Keratinocyte (primary cell): ENCODE results near the gene SPACA9. TPM values are rescaled to one million over a fixed set of nuclear protein-coding genes. Genes with fewer than 3 reads are reported as not detected.

Experiments used
- DNase-seq: peaks from one replicate; pipeline ENCODE4 v3.0.0-alpha.2; 2011; ENCODE audit warnings: low read depth, missing footprints, low spot score
- FAIRE-seq: peaks from 2 replicates; lab custom pipeline; 2011; peaks lifted over from hg19 to GRCh38; lab: Jason Lieb, UNC
- H2AFZ ChIP-seq: 2 replicates; pipeline ENCODE4 v1.6.0; 2012; ENCODE audit warnings: low read length, control low read depth, inconsistent platforms; ENCODE audit not compliant: control insufficient read depth
- H3K27ac ChIP-seq: 2 replicates; pipeline ENCODE4 v1.5.1; 2011; ENCODE audit warnings: low read length; ENCODE audit not compliant: control insufficient read depth, insufficient read depth
- H3K27me3 ChIP-seq: 3 replicates; pipeline ENCODE4 v1.6.0; 2011; ENCODE audit warnings: low read length; ENCODE audit not compliant: control insufficient read depth, insufficient read depth; ENCODE audit errors: extremely low read depth
- H3K36me3 ChIP-seq, 2 experiments: 2 replicates in 1 of 2; 3 replicates in 1 of 2; pipeline ENCODE4 v1.5.1; 2011; ENCODE audit warnings: low read length in 2 of 2, mild to moderate bottlenecking in 1 of 2; ENCODE audit not compliant: control insufficient read depth in 2 of 2, insufficient read depth in 2 of 2; ENCODE audit errors: extremely low read depth in 1 of 2
- H3K4me1 ChIP-seq: 3 replicates; pipeline ENCODE4 v1.5.1; 2011; ENCODE audit warnings: low read length; ENCODE audit not compliant: control insufficient read depth, insufficient read depth; ENCODE audit errors: extremely low read depth
- H3K4me2 ChIP-seq: 3 replicates; pipeline ENCODE4 v1.6.0; 2011; ENCODE audit warnings: low read depth, low read length; ENCODE audit not compliant: control insufficient read depth, insufficient read depth; ENCODE audit errors: extremely low read depth
- H3K4me3 ChIP-seq, 3 experiments: fragments of 200-600 bp in 1 of 3; sonication (generic) in 1 of 3; 2 replicates in 2 of 3; 3 replicates in 1 of 3; pipeline ENCODE4 v1.5.1; 2011 to 2016; ENCODE audit warnings: low read length in 3 of 3, mild to moderate bottlenecking in 3 of 3, control low read depth in 2 of 3, inconsistent platforms in 1 of 3, low read depth in 1 of 3, mixed read lengths in 1 of 3, mixed run types in 1 of 3, moderate library complexity in 1 of 3; ENCODE audit not compliant: control insufficient read depth in 2 of 3, insufficient read depth in 2 of 3; ENCODE audit errors: extremely low read depth in 1 of 3
- H3K79me2 ChIP-seq: 2 replicates; pipeline ENCODE4 v1.6.0; 2012; ENCODE audit warnings: low read length; ENCODE audit not compliant: control insufficient read depth, insufficient read depth
- H3K9ac ChIP-seq: 3 replicates; pipeline ENCODE4 v1.6.0; 2011; ENCODE audit warnings: low read length; ENCODE audit not compliant: control insufficient read depth, insufficient read depth; ENCODE audit errors: extremely low read depth
- H3K9me1 ChIP-seq: 3 replicates; pipeline ENCODE4 v1.6.0; 2011; ENCODE audit warnings: low read length; ENCODE audit not compliant: control insufficient read depth, insufficient read depth; ENCODE audit errors: extremely low read depth
- H3K9me3 ChIP-seq: 2 replicates; pipeline ENCODE4 v1.5.1; 2012; ENCODE audit warnings: low read depth, low read length; ENCODE audit not compliant: control insufficient read depth
- H4K20me1 ChIP-seq: 3 replicates; pipeline ENCODE4 v1.6.0; 2011; ENCODE audit warnings: low read length; ENCODE audit not compliant: control insufficient read depth, insufficient read depth; ENCODE audit errors: extremely low read depth
- CTCF ChIP-seq, 3 experiments: IDR thresholded peaks in 1 of 3; conservative IDR thresholded peaks in 1 of 3; optimal IDR thresholded peaks in 1 of 3; 2 replicates in 2 of 3; 3 replicates in 1 of 3; pipeline versions ENCODE3 to v1.5.1; 2011; ENCODE audit warnings: low read length in 3 of 3, mild to moderate bottlenecking in 3 of 3, moderate library complexity in 2 of 3, control low read depth in 1 of 3, inconsistent platforms in 1 of 3; ENCODE audit not compliant: insufficient read depth in 2 of 3; ENCODE audit errors: extremely low read depth in 1 of 3
- EZH2 ChIP-seq: IDR thresholded peaks from one replicate; pipeline ENCODE4 v1.6.1; 2012; ENCODE audit warnings: inconsistent platforms, mild to moderate bottlenecking, low read length, moderate library complexity
- dilution Hi-C: fragments of 300-500 bp; cut with MboI; formaldehyde crosslinking; loops from one replicate; pipeline ENCODE4 v1.7.0; 2020; ENCODE audit warnings: low sequenced_read_pairs; ENCODE audit not compliant: extremely low pct_ligation_motif_present
- polyA plus RNA-seq, 5 experiments: library from polyadenylated mRNA; depleted of rRNA in 3 of 5; stranded (reverse) in 3 of 5; stranded (forward) in 1 of 5; unstranded in 1 of 5; fragments of >200 nt; gene quantifications; 1 replicate in 1 of 5; 2 replicates in 3 of 5; 3 replicates in 1 of 5; pipeline versions ENCODE4 v1.2.1 to v1.2.3, GENCODE V29; 2011 to 2012; ENCODE audit warnings: missing spikeins in 2 of 5, low read depth in 1 of 5, low replicate concordance in 1 of 5

SPACA9 gene
- polyA plus RNA-seq, 1 donor (not counting 4 experiments of a cell fraction or from before 2014, with no cell fraction given): 3.6 TPM

GRCh38 chr9:132866898-132867297, 11.8 kb upstream of the SPACA9 start:
- Histone ChIP-seq H3K4me1 (no peaks in the 10 kb centered on the region), H3K79me2 (no peaks in the 10 kb centered on the region), H2AFZ (no peak overlapping the region), H3K9me1 (no peaks in the 10 kb centered on the region), H3K27ac (no peak overlapping the region), H3K36me3 (no peaks in the 10 kb centered on the region), H3K9ac (no peak overlapping the region), H3K9me3 (no peaks in the 10 kb centered on the region), H4K20me1 (no peaks in the 10 kb centered on the region), H3K4me2 (no peak overlapping the region), H3K4me3 (no peak overlapping the region), H3K27me3 (no peaks in the 10 kb centered on the region)
- dilution Hi-C loops: no loop called here
- TF ChIP-seq CTCF (optimal IDR thresholded peaks at IDR 0.05 in 1 of 3, IDR thresholded peaks at IDR 0.05 in 1 of 3, conservative IDR thresholded peaks at IDR 0.05 in 1 of 3; ENCODE audit: extremely low read depth in 1 of 3, insufficient read depth in 2 of 3, low read length in 3 of 3): no peak
- no peak for TF ChIP-seq EZH2
- no peak for FAIRE-seq
- no peak for DNase-seq

DNA sequence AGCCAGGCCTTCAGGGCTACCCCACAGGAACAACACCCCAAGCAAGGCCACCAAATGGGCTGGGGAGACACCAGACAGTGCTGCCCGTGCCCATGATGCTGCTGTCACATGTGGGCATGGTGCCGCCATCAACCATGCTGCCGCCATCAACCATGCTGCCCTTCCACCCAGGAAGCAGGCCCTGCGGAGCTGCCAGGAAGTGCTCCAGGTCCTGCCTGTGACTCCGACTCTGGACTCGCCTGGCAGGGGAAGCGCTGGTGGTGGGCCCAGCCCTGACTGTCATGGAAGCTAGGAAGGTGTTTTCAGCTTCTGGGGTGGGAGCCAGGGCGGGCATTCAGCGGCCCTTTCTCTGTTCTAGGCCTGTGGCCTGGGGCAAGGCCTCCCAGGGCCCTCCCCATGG, 9.4 kb upstream of the SPACA9 start:
- Histone ChIP-seq H3K27ac (no peak overlapping the region), H3K27me3 (no peaks in the 10 kb centered on the region), H4K20me1 (no peaks in the 10 kb centered on the region), H3K4me2 (no peak overlapping the region), H3K4me1 (no peaks in the 10 kb centered on the region), H3K9me3 (no peaks in the 10 kb centered on the region), H3K36me3 (no peaks in the 10 kb centered on the region), H3K79me2 (no peaks in the 10 kb centered on the region), H2AFZ (no peak overlapping the region), H3K4me3 (no peak overlapping the region), H3K9ac (no peak overlapping the region), H3K9me1 (no peaks in the 10 kb centered on the region)
- dilution Hi-C loops: no loop called here
- no peak for FAIRE-seq
- TF ChIP-seq CTCF (optimal IDR thresholded peaks at IDR 0.05 in 1 of 3, IDR thresholded peaks at IDR 0.05 in 1 of 3, conservative IDR thresholded peaks at IDR 0.05 in 1 of 3; ENCODE audit: extremely low read depth in 1 of 3, insufficient read depth in 2 of 3, low read length in 3 of 3) (no peak), EZH2 (no peak)
- DNase-seq: no peak
